Heart right ventricle (tissue), 16 donors: Measurements from ENCODE around the gene POGZ. TPM values are rescaled to one million over a fixed set of nuclear protein-coding genes. Genes with fewer than 3 reads are reported as not detected.
A peak's percentile ranks its signal among the peaks of the same experiment; 100 is the strongest.

ENCODE experiments used
- ATAC-seq, 8 donors: fragments of 200-7000 bp; cut with Tn5 transposase; one replicate each; pipeline ENCODE4 v1.9.1; 2020; ENCODE audit warnings: mild to moderate bottlenecking in 8 of 8, moderate library complexity in 8 of 8, moderate number of reproducible peaks in 1 of 8
- DNase-seq, 2 donors: peaks; one replicate each; pipeline ENCODE4 v3.0.0-alpha.2; 2020
- H3K27ac ChIP-seq, 10 donors: fragments of 200-600 bp; sonication (generic) in 2 of 10; one replicate each; pipeline versions ENCODE4 v1.5.0 to v1.8.0; 2020 to 2022; ENCODE audit warnings: mild to moderate bottlenecking in 3 of 10
- H3K27me3 ChIP-seq, 7 donors: fragments of 200-600 bp; one replicate each; pipeline ENCODE4 v1.8.0; 2021 to 2022; ENCODE audit warnings: mild to moderate bottlenecking in 2 of 7
- H3K36me3 ChIP-seq, 9 donors: fragments of 200-600 bp; sonication (generic) in 1 of 9; one replicate each; pipeline versions ENCODE4 v1.5.0 to v1.8.0; 2020 to 2022; ENCODE audit warnings: mild to moderate bottlenecking in 2 of 9
- H3K4me1 ChIP-seq, 9 donors: fragments of 200-600 bp; sonication (generic) in 1 of 9; one replicate each; pipeline versions ENCODE4 v1.5.0 to v1.8.0; 2020 to 2022; ENCODE audit warnings: mild to moderate bottlenecking in 4 of 9
- H3K4me3 ChIP-seq, 10 donors: fragments of 200-600 bp; sonication (generic) in 2 of 10; one replicate each; pipeline versions ENCODE4 v1.5.0 to v1.8.0; 2020 to 2022; ENCODE audit warnings: mild to moderate bottlenecking in 7 of 10, moderate library complexity in 2 of 10
- H3K9me3 ChIP-seq, 11 donors: fragments of 200-600 bp in 10 of 11; sonication (generic) in 2 of 11; one replicate each; pipeline versions ENCODE4 v1.5.0 to v1.8.0; 2013 to 2022; ENCODE audit warnings: mild to moderate bottlenecking in 2 of 11, control low read depth in 1 of 11, moderate library complexity in 1 of 11
- CTCF ChIP-seq, 9 donors: fragments of 200-600 bp; sonication (generic) in 2 of 9; IDR thresholded peaks; one replicate each; pipeline versions ENCODE4 v1.5.0 to v1.8.0; 2021 to 2022; ENCODE audit warnings: antibody characterized with exemption in 9 of 9, mild to moderate bottlenecking in 5 of 9, moderate library complexity in 1 of 9
- WGBS, 2 donors: extraction: QIAGEN DNeasy Blood & Tissue Kit; methylation state at CpG; one replicate each; pipeline ENCODE4 v1.1.7; 2013; ENCODE audit warnings: inconsistent platforms in 1 of 2; 5-methylcytosine and 5-hydroxymethylcytosine counted together
- intact Hi-C, 10 donors: fragments of 100-400 bp; cut with DNase I; formaldehyde crosslinking; loops; one replicate each; pipeline versions ENCODE4 v1.11.1 to v1.14.2; 2022
- polyA plus RNA-seq, 2 donors: library from polyadenylated mRNA; stranded (reverse); fragments of 200-250 nt; gene quantifications; one replicate each; pipeline ENCODE4 v1.2.3, GENCODE V29; 2013
- total RNA-seq, 10 donors: library from RNA; stranded (reverse); fragmentation: NEBNext Ultra II Directional in 3 of 10; extraction: Animal tissue kit (Norgen Biotek cat#: 25700) in 3 of 10; gene quantifications; one replicate each; pipeline versions ENCODE4 v1.2.1 to v1.2.4, GENCODE V29; 2021 to 2023
- donor health status: Arrhythmogenic right ventricular cardiomyopathy.
- donor health status: ischemic (EF 13 %, LVEDD 7.1; RV severe dilation, severe dysfunction).
- donor health status: healthy with polysubstance abuse.
- donor health status: DM: no; HTN: yes; CAD: no.
- donor health status: DM: no; HTN: no; CAD: no.
- donor health status: ischemic (EF 25% LVEDD 6.9; RV normal size, moderate dysfunction).
- donor health status: ischemic (EF 25% LVEDD 5.7; RV mildly dilated, moderate dysfunction).
- donor health status: healthy.
- donor health status: DM: yes; HTN: yes; CAD: no.
- donor health status: Ischemic cardiomyopathy.
- donor health status: ischemic (EF 35%, LVEDD 5.7; RV mildly dilated, moderate dysfunction).
- donor health status: nonischemic (EF 11% LVEDD 7.7; RV severe dilation, severe dysfunction).
- donor health status: DM: yes; HTN: yes; CAD: no.
- donor health status: PGD.
- donor health status: ischemic (EF 29% LVEDD 5.4; RV normal size, mild dysfunction).
- donor health status: nonischemic (EF 23%, LVEDD 6.1; RV moderate dilation, normal function).

The POGZ gene
- total and polyA plus RNA-seq, 12 donors, result 8.2 to 58.6 (median 47.4) TPM

- Histone ChIP-seq H3K9me3 (no peaks in the 10 kb centered on the region), H3K27me3 (no peaks in the 10 kb centered on the region), H3K36me3 (peaks cover 0 to 84% (median 74%) of the 10 kb centered on the region in 9 donors), H3K27ac (no peak overlapping the region), H3K4me1 (peaks cover 7 to 25% (median 15%) of the 10 kb centered on the region in 9 donors), H3K4me3 (no peak overlapping the region)
- intact Hi-C loops, result loop anchor here in 2 of 10 donors (5.0 to 10.0 kb wide), 2 partner anchors 101 to 209 kb away; partner anchors contain the start of genes PIP5K1A (in 1 of the 2) and VPS72 (in 1 of the 2)
- no peak for DNase-seq
- WGBS, 2 donors, result 91 to 93% methylated on average over 3 of the region's 3 CpGs
- ATAC-seq, result no peak
- TF ChIP-seq CTCF (IDR thresholded peaks at IDR 0.05), result no peak
Observed at GRCh38 chr1:151403612-151404011, 55.7 kb downstream of the POGZ start.

- intact Hi-C loops, result loop anchor here in 2 of 10 donors (5.0 to 10.0 kb wide), 2 partner anchors 100 to 208 kb away; partner anchors contain the start of genes PIP5K1A (in 1 of the 2) and VPS72 (in 1 of the 2)
- H3K4me1 ChIP-seq, result peaks cover 7 to 25% (median 15%) of the 10 kb centered on the region in 9 donors
- H3K9me3 ChIP-seq, result no peaks in the 10 kb centered on the region
- ATAC-seq, result no peak
- H3K4me3 ChIP-seq, result no peak overlapping the region
- DNase-seq, result no peak
- peaks cover 0 to 75% (median 65%) of the 10 kb centered on the region in 9 donors for H3K36me3 ChIP-seq
- no peak for TF ChIP-seq CTCF (IDR thresholded peaks at IDR 0.05)
- H3K27me3 ChIP-seq, result no peaks in the 10 kb centered on the region
- H3K27ac ChIP-seq, result no peak overlapping the region
- WGBS, 2 donors, result 69 to 73% methylated on average over 2 of the region's 2 CpGs
Observed at GRCh38 chr1:151402764-151403163, 56.5 kb downstream of the POGZ start.

- ATAC-seq, result no peak
- WGBS, 2 donors, result 77 to 85% methylated on average over 2 of the region's 2 CpGs
- H3K4me1 ChIP-seq, result peaks cover 7 to 25% (median 15%) of the 10 kb centered on the region in 9 donors
- intact Hi-C loops, result loop anchor here in 2 of 10 donors (5.0 to 10.0 kb wide), 2 partner anchors 100 to 207 kb away; partner anchors contain the start of genes PIP5K1A (in 1 of the 2) and VPS72 (in 1 of the 2)
- H3K4me3 ChIP-seq, result no peak overlapping the region
- H3K27ac ChIP-seq, result no peak overlapping the region
- H3K9me3 ChIP-seq, result no peaks in the 10 kb centered on the region
- no peak for DNase-seq
- peaks cover 0 to 66% (median 56%) of the 10 kb centered on the region in 9 donors for H3K36me3 ChIP-seq
- no peaks in the 10 kb centered on the region for H3K27me3 ChIP-seq
- TF ChIP-seq CTCF (IDR thresholded peaks at IDR 0.05), result no peak
Observed at GRCh38 chr1:151401860-151402259, 57.4 kb downstream of the POGZ start.

- intact Hi-C loops, result loop anchor here in 2 of 10 donors (5.0 to 10.0 kb wide), 2 partner anchors 99 to 206 kb away; partner anchors contain the start of genes PIP5K1A (in 1 of the 2) and VPS72 (in 1 of the 2)
- 92 to 93% methylated on average over 13 of the region's 13 CpGs for WGBS, 2 donors
- no peak for TF ChIP-seq CTCF (IDR thresholded peaks at IDR 0.05)
- H3K27ac ChIP-seq, result no peak overlapping the region
- H3K27me3 ChIP-seq, result no peaks in the 10 kb centered on the region
- no peak for ATAC-seq
- H3K9me3 ChIP-seq, result no peaks in the 10 kb centered on the region
- peaks cover 7 to 25% (median 15%) of the 10 kb centered on the region in 9 donors for H3K4me1 ChIP-seq
- peaks cover 0 to 60% (median 50%) of the 10 kb centered on the region in 9 donors for H3K36me3 ChIP-seq
- peak overlapping the region in 5 of 10 donors; percentile 72 to 99 (median 91) for H3K4me3 ChIP-seq
- no peak for DNase-seq
Observed at GRCh38 chr1:151401125-151401788, 58.0 kb downstream of the POGZ start.
